Progenitor cell of endocrine pancreas (in vitro differentiated cells): ENCODE results near the gene SYP. TPM values are rescaled to one million over a fixed set of nuclear protein-coding genes. Genes with fewer than 3 reads are reported as not detected.

Source experiments
- DNase-seq: peaks from one replicate; pipeline ENCODE4 v3.0.0; 2021; ENCODE audit warnings: low spot score; ENCODE audit not compliant: unreplicated experiment
- H3K27ac Mint-ChIP-seq: 2 replicates; pipeline ENCODE4 v1.8.0; 2021; ENCODE audit warnings: mild to moderate bottlenecking, moderate library complexity, mixed read lengths
- H3K27me3 Mint-ChIP-seq: 2 replicates; pipeline ENCODE4 v1.8.0; 2021; ENCODE audit warnings: mixed read lengths
- H3K36me3 Mint-ChIP-seq: 2 replicates; pipeline ENCODE4 v1.8.0; 2022; ENCODE audit warnings: mixed read lengths; ENCODE audit not compliant: insufficient read depth
- H3K4me1 Mint-ChIP-seq: 2 replicates; pipeline ENCODE4 v1.8.0; 2021; ENCODE audit warnings: low read depth, mixed read lengths
- H3K4me3 Mint-ChIP-seq: 2 replicates; pipeline ENCODE4 v1.8.0; 2021; ENCODE audit warnings: low read depth, mild to moderate bottlenecking, moderate library complexity, mixed read lengths
- H3K9me3 Mint-ChIP-seq: 2 replicates; pipeline ENCODE4 v1.8.0; 2021; ENCODE audit warnings: low read depth, mixed read lengths
- CTCF ChIP-seq: fragments of 200-600 bp; sonication (generic); IDR thresholded peaks from one replicate; pipeline ENCODE4 v1.5.0; 2021; ENCODE audit warnings: antibody characterized with exemption, mild to moderate bottlenecking; ENCODE audit not compliant: unreplicated experiment
- total RNA-seq: library from RNA; stranded (reverse); gene quantifications from 2 replicates; pipeline ENCODE4 v1.2.1, GENCODE V29; 2021

SYP gene
- total RNA-seq, 1 donor from 2014 or later = 11.4 TPM

- no peak for TF ChIP-seq CTCF
- peaks cover 24% of the 10 kb centered on the region for H3K9me3 Mint-ChIP-seq
- no peak overlapping the region for H3K27ac Mint-ChIP-seq
- H3K36me3 Mint-ChIP-seq = peaks cover 1% of the 10 kb centered on the region
- no peak overlapping the region for H3K4me3 Mint-ChIP-seq
- no peak for DNase-seq
- H3K27me3 Mint-ChIP-seq = peaks cover 25% of the 10 kb centered on the region
- no peaks in the 10 kb centered on the region for H3K4me1 Mint-ChIP-seq
These were observed 21.9 kb upstream of the SYP start for GRCh38 chrX:49221868-49222267.

- no peak overlapping the region for H3K27ac Mint-ChIP-seq
- peaks cover 19% of the 10 kb centered on the region for H3K27me3 Mint-ChIP-seq
- DNase-seq = no peak
- no peak for TF ChIP-seq CTCF
- H3K4me1 Mint-ChIP-seq = no peaks in the 10 kb centered on the region
- H3K4me3 Mint-ChIP-seq = no peak overlapping the region
- H3K9me3 Mint-ChIP-seq = peaks cover 28% of the 10 kb centered on the region
- peaks cover 1% of the 10 kb centered on the region for H3K36me3 Mint-ChIP-seq
These were observed 20.1 kb upstream of the SYP start for GRCh38 chrX:49220100-49220499.

- no peak for TF ChIP-seq CTCF
- no peaks in the 10 kb centered on the region for H3K4me1 Mint-ChIP-seq
- peaks cover 18% of the 10 kb centered on the region for H3K27me3 Mint-ChIP-seq
- no peak overlapping the region for H3K4me3 Mint-ChIP-seq
- no peak for DNase-seq
- no peaks in the 10 kb centered on the region for H3K36me3 Mint-ChIP-seq
- peaks cover 29% of the 10 kb centered on the region for H3K9me3 Mint-ChIP-seq
- no peak overlapping the region for H3K27ac Mint-ChIP-seq
These were observed 15.1 kb upstream of the SYP start for GRCh38 chrX:49214996-49215526.

GRCh38 chrX:49214416-49214815 lies 14.4 kb upstream of the SYP start:
- no peak for DNase-seq
- Mint-ChIP-seq H3K27ac (no peak overlapping the region), H3K4me1 (no peaks in the 10 kb centered on the region), H3K9me3 (peaks cover 26% of the 10 kb centered on the region), H3K27me3 (peaks cover 15% of the 10 kb centered on the region), H3K36me3 (no peaks in the 10 kb centered on the region), H3K4me3 (no peak overlapping the region)
- no peak for TF ChIP-seq CTCF

- H3K9me3 Mint-ChIP-seq = peaks cover 26% of the 10 kb centered on the region
- H3K27me3 Mint-ChIP-seq = peaks cover 15% of the 10 kb centered on the region
- H3K36me3 Mint-ChIP-seq = no peaks in the 10 kb centered on the region
- no peaks in the 10 kb centered on the region for H3K4me1 Mint-ChIP-seq
- no peak for DNase-seq
- no peak overlapping the region for H3K4me3 Mint-ChIP-seq
- H3K27ac Mint-ChIP-seq = no peak overlapping the region
- no peak for TF ChIP-seq CTCF
These were observed 12.9 kb upstream of the SYP start for GRCh38 chrX:49212861-49213260.
